CMK (cell line): ENCODE data around the gene TDRD5.

Experiments
- DNase-seq: peaks from one replicate; pipeline ENCODE4 v3.0.0-alpha.2; 2010; ENCODE audit warnings: low read depth

The TDRD5 gene, protein sequence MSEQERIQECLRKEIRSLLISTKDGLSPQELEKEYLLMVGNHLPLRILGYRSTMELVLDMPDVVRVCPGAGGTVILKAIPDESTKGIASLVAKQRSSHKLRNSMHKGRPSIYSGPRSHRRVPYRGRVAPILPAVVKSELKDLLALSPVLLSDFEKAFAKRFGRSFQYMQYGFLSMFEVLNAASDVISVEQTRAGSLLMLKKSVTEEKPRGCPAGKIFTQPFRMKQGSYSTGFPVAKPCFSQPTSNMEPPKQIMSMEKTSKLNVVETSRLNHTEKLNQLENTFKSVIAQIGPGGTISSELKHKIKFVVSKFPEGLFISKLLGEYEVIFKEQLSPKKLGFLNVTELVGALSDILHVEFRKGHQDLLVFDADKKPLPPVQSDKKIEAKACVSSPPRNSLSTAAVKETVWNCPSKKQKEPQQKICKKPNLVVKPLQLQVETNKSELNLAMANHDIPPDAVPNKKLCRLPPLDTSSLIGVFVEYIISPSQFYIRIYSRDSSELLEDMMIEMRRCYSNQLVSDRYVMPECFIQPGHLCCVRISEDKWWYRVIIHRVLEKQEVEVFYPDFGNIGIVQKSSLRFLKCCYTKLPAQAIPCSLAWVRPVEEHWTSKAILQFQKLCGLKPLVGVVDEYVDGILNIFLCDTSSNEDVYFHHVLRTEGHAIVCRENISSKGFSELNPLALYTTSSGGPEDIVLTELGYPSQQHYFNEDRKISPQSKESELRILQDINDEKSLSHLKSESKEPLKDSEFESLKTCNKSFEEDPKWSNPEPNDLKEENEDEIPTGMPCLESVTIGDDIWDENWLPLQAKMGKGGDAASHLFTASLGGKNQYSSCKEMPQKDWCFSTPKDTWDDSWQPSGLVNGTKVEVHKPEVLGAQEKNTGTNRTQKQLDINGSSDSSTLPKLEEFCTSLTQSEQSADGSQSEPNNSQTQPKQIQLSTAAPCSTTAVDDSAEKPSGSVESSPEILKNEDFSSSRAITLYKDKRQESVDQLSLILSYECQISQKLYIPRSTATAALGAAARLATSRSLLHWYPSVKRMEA

DNA sequence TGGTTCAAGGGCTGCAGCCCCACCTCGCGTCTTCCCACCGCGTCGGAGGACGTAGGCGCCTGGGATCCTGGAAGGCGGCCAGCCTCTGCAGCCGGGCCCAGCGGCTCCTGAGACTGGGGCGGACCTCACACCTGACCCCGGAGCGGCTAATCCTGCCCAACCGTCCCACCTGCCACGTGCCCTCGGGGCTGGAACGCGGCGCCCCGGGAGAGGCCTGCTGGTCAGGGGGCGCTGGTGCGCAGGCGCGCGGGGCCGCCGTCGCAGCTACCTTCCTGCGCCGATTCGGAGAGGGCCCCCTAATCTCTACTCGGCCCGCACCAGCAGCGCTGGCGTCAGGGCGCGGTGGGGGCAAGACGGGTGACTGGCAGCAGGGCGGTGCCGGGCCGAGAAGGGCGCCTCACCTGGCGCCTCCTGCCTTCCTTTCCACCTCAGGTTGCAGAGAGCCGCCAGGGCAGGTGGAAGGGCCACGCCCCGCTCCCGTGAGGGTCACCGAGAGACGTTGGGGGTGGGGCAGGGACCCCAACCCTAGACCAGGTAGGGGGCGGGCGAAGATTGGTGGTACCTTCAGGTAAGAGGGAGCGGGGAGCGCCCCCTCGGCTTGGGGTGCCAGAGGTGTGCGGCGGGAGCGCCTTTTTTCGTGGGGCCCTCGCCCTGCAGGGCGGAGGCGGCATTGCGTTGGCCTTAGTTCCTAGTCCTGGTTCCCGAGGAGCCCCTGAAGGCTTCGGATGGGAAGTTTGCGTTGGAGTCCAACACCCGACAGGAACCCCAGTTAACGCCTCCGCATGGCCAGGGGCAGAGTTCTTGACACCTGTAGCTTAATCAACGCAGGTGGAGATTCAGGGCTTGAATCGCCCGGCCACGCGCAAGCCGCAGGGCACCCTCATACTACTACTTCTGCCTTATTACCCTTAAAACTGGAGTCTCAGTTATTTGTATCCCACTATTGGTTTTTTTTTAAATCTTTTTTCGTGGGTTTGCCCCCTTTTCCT lies at the start of gene TDRD5:
TSS of gene TDRD5 (plus strand) at position 241 of the 989 bp plus-strand sequence. CDS start 784 bp downstream, outside the sequence.
- no peak for DNase-seq

DNA sequence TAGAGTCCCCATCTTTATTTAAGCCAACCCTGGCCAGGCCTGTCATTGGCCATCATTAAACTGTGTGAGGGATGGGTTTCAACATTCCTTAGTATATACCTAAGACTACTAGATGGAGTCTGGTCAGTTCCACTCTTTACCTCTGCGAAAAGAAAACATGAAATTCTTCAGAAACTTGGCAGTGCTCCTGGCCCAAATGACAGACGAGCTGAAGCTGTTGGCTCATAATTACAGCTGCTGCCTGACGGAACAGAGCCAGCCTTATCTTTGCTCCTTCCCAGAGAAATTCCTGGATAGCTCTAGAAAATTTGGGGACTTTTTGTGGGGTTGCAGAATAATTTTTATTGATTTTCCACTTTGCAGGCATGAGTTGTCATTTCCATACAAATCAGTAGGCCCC lies 46.3 kb upstream of the TDRD5 start:
- DNase-seq = no peak

DNA sequence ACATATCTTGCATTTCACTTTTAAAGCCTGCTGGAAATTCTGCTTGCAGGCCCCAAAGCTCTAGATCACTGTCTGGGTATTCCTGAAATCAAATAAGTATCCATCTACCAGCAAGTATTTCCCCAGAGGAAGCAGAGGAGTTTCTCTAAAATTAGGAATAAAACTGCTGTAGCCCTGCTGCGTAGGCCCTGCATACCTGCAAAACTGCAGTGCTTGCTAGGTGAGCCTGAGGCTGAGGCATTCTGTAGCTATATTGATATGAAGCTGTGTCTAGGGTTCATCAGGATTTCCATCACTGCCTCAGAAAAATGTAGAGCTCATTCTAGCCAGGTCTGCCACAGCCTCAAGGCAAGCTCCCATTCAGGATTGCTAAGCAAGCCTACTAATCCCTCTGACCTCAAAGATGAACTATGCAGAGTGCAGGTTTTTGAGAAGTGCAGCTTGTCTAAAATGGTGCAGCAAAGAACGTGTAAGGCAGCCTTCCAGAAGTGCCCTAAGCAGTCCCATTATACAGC lies 44.6 kb upstream of the TDRD5 start:
- no peak for DNase-seq

DNA sequence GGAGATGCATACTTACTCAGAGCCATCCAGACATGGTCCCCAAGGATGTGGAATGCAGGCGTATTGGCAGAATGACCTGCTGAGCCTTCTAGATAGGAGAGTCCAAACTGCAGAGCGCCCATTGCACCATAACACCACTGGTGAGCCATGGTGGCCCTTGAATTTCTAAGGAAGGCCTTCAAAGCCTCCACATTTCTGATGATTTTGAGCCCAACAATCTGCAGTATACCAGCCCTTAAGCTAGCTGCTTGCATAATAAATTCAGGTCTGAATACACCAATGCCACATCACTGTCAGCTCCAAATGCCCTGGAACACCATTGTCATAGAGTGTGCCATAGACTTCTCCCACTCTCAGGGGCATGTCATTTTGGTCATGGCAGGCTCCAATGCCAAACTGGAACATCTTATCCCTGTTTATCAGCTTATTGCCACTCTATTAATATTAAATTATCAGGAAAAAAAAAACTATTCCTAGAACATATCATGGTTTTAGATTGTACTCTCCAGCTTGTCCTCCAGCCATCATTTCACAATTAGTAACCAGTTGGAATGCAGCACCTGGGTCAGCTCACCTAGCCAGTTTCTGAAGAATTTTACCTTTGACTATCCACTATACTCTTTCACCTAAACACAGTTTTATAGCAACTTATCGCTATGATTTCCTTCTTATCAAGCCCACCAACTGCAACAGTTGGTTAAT lies 42.8 kb upstream of the TDRD5 start:
- DNase-seq = no peak

DNA sequence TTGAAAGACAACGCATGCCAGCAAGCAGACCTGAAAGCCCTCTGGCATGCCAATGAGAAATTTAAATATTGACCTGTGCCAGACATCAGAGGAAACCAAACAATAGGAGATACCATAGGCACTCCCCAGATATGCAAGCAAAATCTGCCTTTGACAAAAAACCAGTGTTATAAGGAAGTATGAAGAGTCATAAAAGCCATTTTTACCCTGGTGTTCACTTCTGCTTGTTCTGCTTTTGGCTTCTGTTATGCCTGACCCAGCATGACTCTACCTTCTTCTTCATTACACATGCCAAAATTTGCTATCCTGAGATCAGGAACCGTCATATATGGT lies 42.3 kb upstream of the TDRD5 start:
- no peak for DNase-seq

DNA sequence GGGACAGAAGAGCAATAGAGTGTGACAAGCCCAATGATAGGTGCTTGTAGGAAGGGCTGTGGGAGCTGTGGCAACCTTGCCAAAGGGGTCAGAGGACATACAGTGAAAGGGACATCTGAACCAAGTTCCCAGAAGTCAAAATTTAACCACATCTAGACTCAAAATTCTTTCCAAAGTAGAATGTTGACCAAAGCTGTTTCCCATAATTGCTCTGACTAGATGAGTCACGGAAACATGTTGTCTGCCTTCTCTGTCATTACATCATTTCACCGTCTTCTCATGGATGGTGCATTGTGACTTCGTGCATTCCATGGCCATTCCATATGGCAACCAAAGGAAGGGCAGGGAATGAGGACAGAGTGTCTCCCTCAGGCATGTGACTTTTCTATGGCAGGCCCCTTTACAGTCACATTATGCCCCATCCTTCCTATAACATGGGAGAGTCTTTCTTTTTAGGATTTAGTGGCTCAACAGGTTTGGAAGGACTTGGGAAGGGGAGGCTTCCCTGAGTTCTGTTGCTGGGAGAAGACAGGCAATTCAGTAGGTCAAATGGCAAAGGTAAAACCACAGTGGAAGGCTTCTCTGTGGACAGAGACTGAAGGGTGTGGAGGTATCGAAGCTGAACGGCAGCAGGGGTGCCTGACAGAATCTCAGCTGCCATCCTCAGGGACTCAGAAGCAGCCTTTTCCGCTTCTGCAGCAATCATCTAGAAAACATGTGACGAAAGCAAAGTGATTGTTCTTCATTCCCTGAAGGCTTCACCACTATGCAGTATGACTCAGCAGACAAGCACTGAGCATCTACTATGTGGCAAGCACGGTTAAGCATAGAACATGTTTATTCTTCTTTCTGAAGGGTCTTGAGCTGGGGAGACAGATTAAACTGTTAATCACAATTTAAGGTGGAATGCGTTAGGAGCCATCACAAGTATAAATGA lies 40.6 kb upstream of the TDRD5 start:
- no peak for DNase-seq

DNA sequence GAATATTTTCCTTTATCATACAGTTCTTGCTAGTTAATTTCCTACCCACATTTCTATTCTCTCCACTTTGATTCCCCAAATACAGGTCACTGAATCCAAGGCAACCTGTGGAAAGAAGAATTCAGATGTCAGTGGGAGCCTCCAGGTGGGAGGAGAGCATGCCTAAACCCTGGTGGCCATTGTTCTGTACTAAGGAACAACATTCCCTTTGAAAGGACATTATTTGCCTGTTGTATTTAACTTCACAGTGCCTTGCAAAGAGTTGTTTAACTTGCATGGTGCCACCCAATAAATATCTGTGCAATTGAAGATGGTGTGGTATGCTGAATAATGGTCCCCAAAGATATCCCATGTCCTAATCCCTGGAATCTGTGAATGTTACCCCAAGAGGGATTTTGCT lies 37.2 kb upstream of the TDRD5 start:
- no peak for DNase-seq

DNA sequence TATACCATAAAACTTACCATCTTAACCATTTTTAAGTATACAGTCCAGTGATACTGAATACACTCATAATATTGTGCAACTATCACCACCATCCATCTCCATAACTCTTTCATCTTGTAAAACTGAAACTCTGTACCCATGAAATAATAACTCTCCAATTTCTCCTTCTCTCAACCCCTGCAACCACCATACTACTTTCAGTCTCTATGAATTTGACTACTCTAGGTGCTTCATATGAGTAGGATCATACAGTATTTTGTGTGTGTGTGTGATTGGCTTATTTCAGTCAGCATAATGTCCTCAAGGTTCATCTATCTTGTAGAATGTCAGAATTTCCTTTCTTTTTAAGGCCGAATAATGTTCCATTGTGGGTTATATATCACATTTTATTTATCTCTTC lies 33.6 kb upstream of the TDRD5 start:
- DNase-seq = no peak

DNA sequence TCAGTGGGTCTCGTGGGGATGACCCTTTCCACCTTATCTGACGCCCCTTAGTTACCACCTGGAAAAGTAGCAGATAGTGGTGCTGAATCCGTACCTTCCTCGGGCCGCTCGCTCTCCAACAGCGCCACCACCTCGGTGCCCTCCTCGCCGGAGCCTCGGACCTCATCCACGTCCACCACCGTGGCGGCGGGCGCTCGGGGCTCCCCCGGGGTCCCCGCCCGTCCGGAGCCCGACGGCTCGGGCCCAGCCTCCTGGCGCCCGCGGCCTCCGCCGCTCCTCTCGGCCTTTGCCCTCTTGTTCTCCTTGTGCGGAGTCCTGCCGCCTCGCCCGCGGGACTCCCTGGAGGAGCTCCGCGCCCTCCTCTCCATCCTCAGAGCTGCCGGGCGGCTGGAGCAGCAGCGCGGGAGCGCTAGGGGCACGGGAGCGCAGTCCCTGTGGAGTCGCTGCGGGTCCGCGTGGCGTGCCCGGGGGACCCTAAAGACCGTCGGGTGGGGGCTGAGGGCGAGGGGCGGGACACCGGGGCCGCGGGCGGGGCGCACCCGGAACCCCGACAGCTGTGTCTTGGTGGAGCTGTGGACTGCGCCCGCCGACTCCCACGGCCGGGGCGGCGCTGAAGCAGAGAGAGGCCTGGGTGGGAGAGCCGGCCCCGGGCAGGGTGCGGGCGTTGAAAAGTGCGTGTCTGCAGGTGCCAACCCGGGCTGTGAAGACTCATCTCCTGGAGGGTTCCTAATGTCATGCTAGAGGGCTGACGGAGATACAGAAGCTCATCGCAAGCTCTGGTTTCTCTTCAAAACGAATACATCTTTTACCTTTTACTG lies 15.9 kb upstream of the TDRD5 start, which contains the start of gene NPHS2:
TSS of gene NPHS2 (minus strand) at position 452 of the 818 bp plus-strand sequence. CDS start at position 368, 84 bp downstream.
- DNase-seq = no peak

DNA sequence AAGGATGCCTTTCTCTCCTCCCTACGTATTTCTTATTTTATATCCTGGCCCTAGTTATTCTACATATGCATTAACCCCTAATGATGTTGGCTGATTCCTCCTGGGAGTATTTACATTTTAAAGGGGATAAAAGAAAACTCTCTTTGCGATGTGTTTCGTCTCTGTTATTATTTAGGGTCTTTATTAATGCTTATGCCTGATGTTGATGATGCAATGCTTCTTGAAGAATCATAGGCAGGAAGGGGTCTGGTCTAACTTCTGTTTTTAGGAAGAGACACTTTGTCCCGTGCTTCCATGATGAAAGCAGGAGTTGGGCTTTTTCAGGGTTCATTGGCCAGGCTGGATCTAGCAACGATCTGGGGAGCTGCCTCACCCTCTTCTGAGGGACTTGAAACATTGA lies 15.1 kb upstream of the TDRD5 start:
- DNase-seq = no peak

DNA sequence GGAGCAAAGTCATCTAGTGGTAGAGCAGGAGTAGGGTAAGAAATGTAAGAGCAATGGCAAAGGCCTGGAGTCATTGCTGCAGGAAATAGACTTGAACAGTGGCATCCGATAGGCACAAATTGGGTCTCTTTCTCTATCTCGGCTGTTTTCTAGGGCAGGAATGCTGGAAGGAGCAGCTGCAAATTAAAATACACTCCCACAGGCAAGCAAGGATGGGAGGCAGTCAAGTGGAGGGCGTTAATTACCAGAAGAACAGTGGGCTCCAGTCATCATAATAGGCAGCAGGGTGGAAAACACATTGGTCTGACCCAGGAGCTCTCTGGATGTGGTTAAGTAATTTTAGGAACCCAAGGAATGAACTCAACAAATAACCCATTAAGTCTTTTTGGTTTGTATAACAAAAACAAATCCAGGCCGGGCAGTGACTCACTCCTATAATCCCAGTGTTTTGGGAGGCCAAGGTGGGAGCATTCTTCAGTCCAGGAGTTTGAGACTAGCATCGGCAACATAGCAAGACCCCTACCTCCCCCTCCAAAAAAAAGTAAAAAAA lies 7.8 kb upstream of the TDRD5 start:
- DNase-seq = no peak

DNA sequence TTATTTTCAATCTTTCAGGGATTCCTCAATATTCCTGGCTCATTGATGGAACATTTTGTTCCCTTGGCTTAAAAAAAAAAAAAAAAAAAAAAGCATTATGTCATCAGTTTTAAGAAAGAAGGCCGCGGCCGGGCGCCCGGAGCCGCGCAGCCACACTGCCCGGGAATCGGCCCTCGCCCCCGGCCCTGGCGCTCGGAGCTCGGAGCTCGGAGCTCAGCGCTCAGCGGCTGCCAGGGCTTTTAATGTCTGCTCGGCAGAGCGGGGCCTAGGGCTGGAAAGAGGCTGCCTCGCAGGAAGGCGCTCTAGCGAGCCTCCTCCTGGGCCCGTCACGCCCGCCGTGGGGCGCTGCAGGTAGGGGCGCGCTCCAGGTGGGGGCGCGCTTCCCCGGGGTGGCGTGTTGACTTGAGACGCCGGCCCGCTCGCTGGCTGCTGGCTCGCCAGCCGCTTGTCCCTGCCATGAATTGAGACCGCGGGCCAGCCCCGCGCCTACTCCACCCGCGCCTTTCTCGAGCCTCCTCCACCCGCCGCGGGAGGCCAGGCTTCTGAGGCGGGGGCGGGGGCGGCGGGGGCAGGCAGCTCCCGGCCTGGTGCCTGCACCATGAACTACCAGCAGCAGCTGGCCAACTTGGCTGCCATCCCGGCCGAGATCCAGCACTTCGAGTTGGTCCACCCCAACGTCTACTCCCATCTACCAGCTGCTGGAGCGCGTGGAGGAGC lies 5.4 kb upstream of the TDRD5 start:
- no peak for DNase-seq

DNA sequence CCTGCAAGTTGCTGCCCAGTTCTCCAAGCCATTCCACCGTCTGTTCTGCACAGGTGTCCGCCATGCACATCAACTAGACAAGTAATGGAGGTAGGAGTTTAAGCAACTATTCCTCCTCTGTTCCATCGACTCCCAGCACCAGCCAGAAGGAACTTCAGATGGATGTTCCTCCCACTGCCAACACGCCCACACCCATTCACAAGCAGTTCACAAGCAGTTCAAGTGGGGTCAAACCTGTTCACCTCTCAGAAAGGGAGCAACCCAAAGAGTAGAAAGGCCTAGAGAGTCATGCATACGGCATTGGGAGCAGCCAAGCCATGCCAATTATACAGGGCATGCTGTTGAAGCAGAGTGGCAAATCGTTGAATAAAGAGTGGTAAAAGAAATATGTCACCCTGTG lies 4.3 kb upstream of the TDRD5 start:
- no peak for DNase-seq

DNA sequence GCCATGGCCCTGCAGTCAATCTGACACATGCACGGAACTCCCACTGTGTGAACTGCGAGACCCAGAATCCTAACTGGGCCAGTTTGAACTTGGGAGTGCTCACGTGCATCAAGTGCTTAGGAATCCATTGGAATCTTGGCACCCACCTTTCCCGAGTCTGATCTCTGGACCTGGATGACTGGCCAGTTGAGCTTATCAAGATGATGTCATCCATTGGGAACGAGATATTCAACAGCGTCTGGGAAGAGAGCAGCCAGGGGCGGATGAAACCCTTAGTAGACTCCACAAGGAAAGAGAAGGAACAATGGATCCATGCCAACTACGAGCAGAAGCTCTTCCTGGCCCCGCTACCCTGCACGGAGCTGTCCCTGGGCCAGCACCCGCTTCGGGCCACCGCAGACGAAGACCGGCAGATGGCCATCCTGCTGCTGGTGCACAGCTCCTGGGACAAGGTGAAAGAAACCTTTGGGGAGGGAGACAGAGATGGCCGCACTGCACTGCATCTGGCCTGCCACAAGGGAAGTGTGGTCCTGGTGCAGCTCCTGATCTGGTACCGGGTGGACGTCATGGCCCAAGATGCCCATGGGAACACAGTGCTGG lies 3.1 kb upstream of the TDRD5 start:
- no peak for DNase-seq

DNA sequence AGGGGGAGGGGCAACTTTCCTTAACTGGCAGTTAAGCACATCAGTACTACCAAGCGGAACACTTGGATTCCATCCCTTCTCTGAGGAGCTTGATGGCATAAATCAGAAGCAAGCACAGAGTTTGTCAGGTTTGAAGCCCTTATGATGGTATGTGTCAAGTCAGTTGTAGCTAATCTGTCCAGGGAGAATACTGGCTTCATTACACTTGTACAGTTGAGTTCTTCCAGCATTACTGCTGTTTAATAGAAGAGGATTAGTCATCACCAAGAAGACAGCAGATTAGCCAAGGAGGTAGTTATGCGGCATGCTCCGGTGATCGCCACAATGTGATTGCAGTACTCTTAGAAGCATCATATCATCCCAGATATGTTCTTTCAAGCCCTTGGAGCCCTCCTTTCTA lies 2.1 kb upstream of the TDRD5 start:
- no peak for DNase-seq

DNA sequence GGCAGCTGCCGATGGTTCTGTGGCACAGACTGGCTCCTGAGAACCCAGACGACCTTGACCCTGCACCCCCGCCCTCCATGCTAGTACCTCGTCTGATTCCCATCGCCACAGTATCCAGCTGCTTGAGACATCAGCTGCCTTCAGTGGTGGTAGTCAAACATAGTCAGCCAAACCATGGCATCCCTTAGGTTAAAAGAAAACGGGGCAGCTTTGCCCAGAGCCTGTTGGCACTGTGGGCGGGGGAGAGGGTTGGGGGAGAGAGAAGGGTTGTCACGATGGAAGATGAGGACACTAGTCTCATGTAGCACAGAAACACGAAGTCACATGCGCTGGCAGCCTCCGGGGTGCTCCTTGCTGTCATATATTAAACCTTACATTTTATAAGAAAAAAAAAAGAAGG lies 961 bp upstream of the TDRD5 start:
- DNase-seq = no peak

DNA sequence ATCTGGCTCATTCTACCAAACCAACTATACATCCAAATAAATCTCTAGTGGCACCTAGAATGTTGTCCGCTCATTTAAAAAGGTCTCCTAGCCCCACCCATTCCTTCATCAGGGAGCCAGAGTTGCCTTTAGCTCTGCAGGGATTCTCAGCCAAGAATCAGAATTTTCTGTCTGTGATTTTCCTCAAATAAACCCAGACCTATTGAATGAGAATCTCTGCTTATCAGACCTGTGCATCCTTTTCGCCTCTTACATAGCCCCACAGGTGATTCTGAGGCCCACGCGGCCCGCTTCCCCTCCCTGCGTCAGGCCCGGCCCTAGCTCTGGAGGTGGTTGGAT lies 410 bp upstream of the TDRD5 start:
- DNase-seq = no peak

DNA sequence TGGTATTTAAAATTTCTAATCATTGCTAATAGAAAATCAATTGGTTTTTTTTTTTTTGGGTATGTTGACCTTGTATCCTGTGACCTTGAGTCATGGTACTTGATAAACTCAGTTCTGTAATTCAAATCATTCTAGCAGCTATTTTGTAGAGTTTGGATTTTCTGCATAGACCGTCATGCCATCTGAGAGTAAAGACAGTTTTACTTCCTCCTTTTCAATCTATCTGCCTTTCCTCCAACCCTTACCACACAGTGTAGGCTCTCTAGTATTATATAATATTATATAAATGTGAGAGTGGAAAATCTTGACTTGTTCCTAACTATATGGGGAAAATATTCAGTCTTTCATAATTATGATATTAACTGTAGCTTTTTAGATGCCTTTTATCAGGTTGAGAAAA lies 7.0 kb downstream of the TDRD5 start:
- DNase-seq = no peak
